Transverse colon (tissue), 4 donors: ENCODE results near the gene PBOV1.

Experiments
- POLR2AphosphoS5 ChIP-seq, 3 donors: sonication (generic); formaldehyde crosslinking; IDR thresholded peaks; one replicate each; pipeline ENCODE4 v1.6.1; 2016; ENCODE audit warnings: antibody characterized with exemption in 3 of 3
- TF ChIP-seq, protein P1 (sequence below), 5 experiments: fragments of 200-600 bp in 3 of 5; fragments of 450-650 bp in 2 of 5; sonication (generic) in 3 of 5; IDR thresholded peaks; 1 replicate in 2 of 5; 2 replicates in 3 of 5; pipeline ENCODE4 v1.5.1; 2016 to 2017; ENCODE audit warnings: antibody characterized with exemption in 5 of 5, inconsistent platforms in 3 of 5, mild to moderate bottlenecking in 2 of 5, moderate library complexity in 1 of 5

DNA sequence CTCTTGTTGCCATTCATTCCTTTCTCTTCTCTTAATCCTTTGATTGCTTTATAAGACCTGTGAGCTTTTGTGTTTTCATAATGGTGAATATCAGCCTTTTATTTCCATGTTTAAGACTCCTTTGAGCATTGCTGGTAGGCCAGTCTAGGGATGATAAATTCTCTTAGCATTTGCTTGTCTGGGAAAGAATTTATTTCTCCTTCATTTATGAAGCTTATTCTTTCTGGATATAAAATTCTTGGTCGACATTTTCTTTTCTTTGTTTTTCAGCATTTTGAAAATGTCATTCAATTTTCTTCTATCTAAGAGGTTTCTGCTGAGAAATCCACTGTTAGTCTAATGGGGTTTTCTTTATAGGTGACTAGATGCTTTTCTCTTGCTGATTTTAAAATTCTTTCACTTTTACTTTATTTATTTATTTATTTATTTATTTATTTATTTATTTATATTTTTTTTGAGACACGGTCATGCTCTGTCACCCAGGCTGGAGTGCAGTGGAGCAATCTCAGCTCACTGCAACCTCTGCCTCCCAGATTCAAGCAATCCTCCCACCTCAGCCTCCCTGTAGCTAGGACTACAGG is 41.5 kb downstream of the PBOV1 start:
- TF ChIP-seq, protein P1, sequence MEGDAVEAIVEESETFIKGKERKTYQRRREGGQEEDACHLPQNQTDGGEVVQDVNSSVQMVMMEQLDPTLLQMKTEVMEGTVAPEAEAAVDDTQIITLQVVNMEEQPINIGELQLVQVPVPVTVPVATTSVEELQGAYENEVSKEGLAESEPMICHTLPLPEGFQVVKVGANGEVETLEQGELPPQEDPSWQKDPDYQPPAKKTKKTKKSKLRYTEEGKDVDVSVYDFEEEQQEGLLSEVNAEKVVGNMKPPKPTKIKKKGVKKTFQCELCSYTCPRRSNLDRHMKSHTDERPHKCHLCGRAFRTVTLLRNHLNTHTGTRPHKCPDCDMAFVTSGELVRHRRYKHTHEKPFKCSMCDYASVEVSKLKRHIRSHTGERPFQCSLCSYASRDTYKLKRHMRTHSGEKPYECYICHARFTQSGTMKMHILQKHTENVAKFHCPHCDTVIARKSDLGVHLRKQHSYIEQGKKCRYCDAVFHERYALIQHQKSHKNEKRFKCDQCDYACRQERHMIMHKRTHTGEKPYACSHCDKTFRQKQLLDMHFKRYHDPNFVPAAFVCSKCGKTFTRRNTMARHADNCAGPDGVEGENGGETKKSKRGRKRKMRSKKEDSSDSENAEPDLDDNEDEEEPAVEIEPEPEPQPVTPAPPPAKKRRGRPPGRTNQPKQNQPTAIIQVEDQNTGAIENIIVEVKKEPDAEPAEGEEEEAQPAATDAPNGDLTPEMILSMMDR (IDR thresholded peaks at IDR 0.05), result no peak
- no peak for TF ChIP-seq POLR2AphosphoS5 (IDR thresholded peaks at IDR 0.05)
